Measurements from ENCODE around the gene TEX13D. TPM values are rescaled to one million over a fixed set of nuclear protein-coding genes. Genes with fewer than 3 reads are reported as not detected.

Gene TEX13D
- total RNA-seq, 4 donors from 2014 or later = not detected

DNA sequence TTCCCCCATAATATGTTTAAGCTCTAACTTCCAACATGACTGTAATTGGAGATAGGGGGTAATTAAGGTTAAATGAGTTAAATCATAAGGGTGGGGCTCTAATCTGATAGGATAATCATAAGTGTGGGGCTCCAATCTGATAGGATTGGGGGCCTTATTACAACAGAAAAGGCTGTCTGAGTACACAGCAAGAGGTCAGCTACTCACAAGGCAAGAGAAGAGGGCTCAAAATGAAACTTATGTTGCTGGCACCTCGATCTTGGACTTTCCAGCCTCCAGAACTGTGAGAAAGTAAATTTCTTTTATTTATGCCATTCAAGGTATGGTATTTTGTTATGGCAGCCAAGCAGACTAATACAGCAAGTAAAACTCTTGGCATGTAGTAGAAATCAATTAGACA lies 30.3 kb downstream of the TEX13D start:
- 87 to 95% methylated on average over 1 of the region's 1 CpG for WGBS, 2 donors
- Histone ChIP-seq H3K4me3 (replicated peaks in 1 of 3) (no peak overlapping the region), H3K36me3 (no peaks in the 10 kb centered on the region), H3K4me1 (no peaks in the 10 kb centered on the region), H3K9me3 (no peaks in the 10 kb centered on the region), H3K27ac (no peak overlapping the region), H3K27me3 (no peaks in the 10 kb centered on the region)
- TF ChIP-seq, protein P1, sequence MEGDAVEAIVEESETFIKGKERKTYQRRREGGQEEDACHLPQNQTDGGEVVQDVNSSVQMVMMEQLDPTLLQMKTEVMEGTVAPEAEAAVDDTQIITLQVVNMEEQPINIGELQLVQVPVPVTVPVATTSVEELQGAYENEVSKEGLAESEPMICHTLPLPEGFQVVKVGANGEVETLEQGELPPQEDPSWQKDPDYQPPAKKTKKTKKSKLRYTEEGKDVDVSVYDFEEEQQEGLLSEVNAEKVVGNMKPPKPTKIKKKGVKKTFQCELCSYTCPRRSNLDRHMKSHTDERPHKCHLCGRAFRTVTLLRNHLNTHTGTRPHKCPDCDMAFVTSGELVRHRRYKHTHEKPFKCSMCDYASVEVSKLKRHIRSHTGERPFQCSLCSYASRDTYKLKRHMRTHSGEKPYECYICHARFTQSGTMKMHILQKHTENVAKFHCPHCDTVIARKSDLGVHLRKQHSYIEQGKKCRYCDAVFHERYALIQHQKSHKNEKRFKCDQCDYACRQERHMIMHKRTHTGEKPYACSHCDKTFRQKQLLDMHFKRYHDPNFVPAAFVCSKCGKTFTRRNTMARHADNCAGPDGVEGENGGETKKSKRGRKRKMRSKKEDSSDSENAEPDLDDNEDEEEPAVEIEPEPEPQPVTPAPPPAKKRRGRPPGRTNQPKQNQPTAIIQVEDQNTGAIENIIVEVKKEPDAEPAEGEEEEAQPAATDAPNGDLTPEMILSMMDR (IDR thresholded peaks at IDR 0.05) = no peak
- no peak for TF ChIP-seq POLR2A (IDR thresholded peaks at IDR 0.05)
- DNase-seq = no peak
- intact Hi-C loops (cut with DNase I) = no loop called here

DNA sequence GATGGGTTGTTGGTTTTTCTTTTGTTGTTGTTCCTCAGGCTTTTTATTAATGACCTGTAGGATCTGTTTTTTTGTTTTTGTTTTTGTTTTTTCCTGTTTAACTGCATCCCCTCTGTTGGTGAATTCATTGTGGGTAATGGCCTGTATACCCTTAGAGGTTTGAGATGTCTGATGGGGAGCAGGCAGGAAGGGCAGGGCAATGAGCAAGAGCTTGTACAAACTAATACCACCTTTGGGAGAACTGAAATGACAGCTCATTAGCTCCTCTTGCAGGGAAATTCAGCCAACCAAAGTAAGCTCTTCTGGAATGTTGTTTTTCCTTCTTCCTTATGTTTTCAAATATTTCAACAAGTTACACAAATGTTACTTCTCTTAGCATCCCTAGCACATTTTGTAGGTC lies 37.3 kb downstream of the TEX13D start:
- DNase-seq = no peak
- H3K27me3 ChIP-seq = no peaks in the 10 kb centered on the region
- no peaks in the 10 kb centered on the region for H3K4me1 ChIP-seq
- no peak for TF ChIP-seq POLR2A (IDR thresholded peaks at IDR 0.05)
- TF ChIP-seq, protein P1 (IDR thresholded peaks at IDR 0.05) = no peak
- H3K36me3 ChIP-seq = no peaks in the 10 kb centered on the region
- no peak overlapping the region for H3K27ac ChIP-seq
- intact Hi-C loops (cut with DNase I) = no loop called here
- H3K4me3 ChIP-seq (replicated peaks in 1 of 3) = no peak overlapping the region
- H3K9me3 ChIP-seq = no peaks in the 10 kb centered on the region

DNA sequence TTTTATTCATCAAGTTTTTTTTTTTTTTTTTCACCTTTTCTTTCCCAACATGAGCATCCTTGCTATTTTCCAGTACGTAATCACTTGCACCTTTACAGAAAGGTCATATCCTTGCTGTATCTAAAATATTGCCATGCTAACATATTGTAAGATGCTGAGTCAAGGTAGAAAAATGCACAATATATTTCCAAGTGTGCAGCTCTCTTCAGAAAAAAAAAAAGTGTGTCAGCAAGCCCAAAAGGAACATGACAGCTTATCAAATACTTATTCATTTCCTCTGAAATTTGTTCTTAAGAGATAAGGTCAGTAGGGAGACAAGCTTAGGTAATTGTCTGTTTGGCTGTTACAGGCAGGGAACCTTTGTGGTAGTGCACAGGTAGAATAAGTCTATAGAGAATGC lies 40.9 kb downstream of the TEX13D start:
- no peak for DNase-seq
- no peaks in the 10 kb centered on the region for H3K27me3 ChIP-seq
- H3K27ac ChIP-seq = no peak overlapping the region
- intact Hi-C loops (cut with DNase I) = no loop called here
- no peak for TF ChIP-seq POLR2A (IDR thresholded peaks at IDR 0.05)
- TF ChIP-seq, protein P1 (IDR thresholded peaks at IDR 0.05) = no peak
- H3K4me1 ChIP-seq = no peaks in the 10 kb centered on the region
- H3K4me3 ChIP-seq (replicated peaks in 1 of 3) = no peak overlapping the region
- no peaks in the 10 kb centered on the region for H3K36me3 ChIP-seq
- no peaks in the 10 kb centered on the region for H3K9me3 ChIP-seq
- 75 to 89% methylated on average over 1 of the region's 1 CpG for WGBS, 2 donors

DNA sequence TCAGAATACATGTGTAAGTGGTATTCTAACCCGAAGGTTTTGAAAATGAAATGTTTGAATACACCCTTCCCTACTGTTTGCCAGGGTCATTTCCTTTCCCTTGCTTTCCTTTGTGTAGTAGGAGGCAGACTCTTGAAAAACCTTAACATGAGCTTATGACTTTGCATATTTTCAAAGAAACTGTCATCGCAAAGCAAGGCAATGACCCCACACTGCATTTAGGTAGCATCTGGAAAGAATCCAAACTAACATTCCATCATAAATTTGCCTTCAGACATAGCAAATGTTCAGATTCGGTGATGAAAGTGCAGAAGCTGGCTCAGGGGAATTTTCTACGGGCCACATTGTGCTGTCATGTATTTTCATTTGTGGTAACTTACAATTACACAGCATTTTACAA lies 46.2 kb downstream of the TEX13D start:
- no peak overlapping the region for H3K4me3 ChIP-seq (replicated peaks in 1 of 3)
- no peak overlapping the region for H3K27ac ChIP-seq
- intact Hi-C loops (cut with DNase I) = no loop called here
- DNase-seq = no peak
- H3K36me3 ChIP-seq = no peaks in the 10 kb centered on the region
- 62 to 79% methylated on average over 4 of the region's 4 CpGs for WGBS, 2 donors
- TF ChIP-seq POLR2A (IDR thresholded peaks at IDR 0.05) = no peak
- TF ChIP-seq, protein P1 (IDR thresholded peaks at IDR 0.05) = no peak
- no peaks in the 10 kb centered on the region for H3K27me3 ChIP-seq
- no peaks in the 10 kb centered on the region for H3K4me1 ChIP-seq
- no peaks in the 10 kb centered on the region for H3K9me3 ChIP-seq

DNA sequence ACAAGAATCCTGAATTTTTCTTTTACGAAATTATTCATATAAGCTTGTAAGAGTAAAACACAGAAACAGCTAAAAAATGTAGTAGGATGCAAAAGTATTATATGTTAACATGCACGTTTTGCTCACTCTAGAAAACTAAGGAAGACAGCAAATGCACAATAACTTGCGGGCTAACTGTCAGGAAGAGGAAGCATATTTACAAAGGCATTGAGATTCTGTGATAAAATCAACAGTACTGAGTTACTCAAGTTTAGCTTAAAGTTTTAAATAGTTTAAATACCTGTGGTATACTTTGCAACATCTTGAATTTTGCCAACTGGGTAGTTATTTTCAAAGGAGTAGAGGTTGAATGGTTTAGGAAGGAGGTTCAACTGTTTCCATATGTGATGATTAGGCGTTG lies 50.9 kb downstream of the TEX13D start:
- H3K27ac ChIP-seq = no peak overlapping the region
- H3K36me3 ChIP-seq = no peaks in the 10 kb centered on the region
- TF ChIP-seq, protein P1 (IDR thresholded peaks at IDR 0.05) = no peak
- TF ChIP-seq POLR2A (IDR thresholded peaks at IDR 0.05) = no peak
- H3K9me3 ChIP-seq = no peaks in the 10 kb centered on the region
- no peaks in the 10 kb centered on the region for H3K27me3 ChIP-seq
- DNase-seq = no peak
- WGBS, 2 donors = 89 to 95% methylated on average over 4 of the region's 4 CpGs
- intact Hi-C loops (cut with DNase I) = no loop called here
- H3K4me3 ChIP-seq (replicated peaks in 1 of 3) = no peak overlapping the region
- no peaks in the 10 kb centered on the region for H3K4me1 ChIP-seq

Measured in thyroid gland (tissue), 4 donors.